ENCODE measurements around the gene ZNF778.

- TF ChIP-seq MAX (IDR thresholded peaks at IDR 0.05; ENCODE audit: low read depth, low read length) (no peak), FOS (IDR thresholded peaks at IDR 0.05; ENCODE audit: borderline replicate concordance, extremely low read depth, insufficient read length) (no peak), CTCF (IDR thresholded peaks at IDR 0.05 in 2 of 3, conservative IDR thresholded peaks at IDR 0.05 in 1 of 3; ENCODE audit: control insufficient read depth in 2 of 3, extremely low read depth in 1 of 3, insufficient read depth in 1 of 3, low read depth in 3 of 3, low read length in 3 of 3) (no peak), SUPT20H (IDR thresholded peaks at IDR 0.05; ENCODE audit: borderline replicate concordance, control insufficient read depth, low read depth, low read length) (no peak)
Measured at GRCh38 chr16:89221604-89222003, 4.1 kb downstream of the ZNF778 start.

All from GM12878 (cell line).